NCI-H524 treated with DMSO at 0.1 percent for 48 hours (cell line): ENCODE measurements around the gene C20orf141.
"Not testable (repeated sequence)": the region's sequence is repeated elsewhere in the genome, so short reads cannot be mapped to it uniquely, and the experiment has no call there.

ENCODE experiments used
- DNase-seq: peaks from one replicate; lab custom pipeline; 2025; lab: John Stamatoyannopoulos, UW

The C20orf141 gene

GRCh38 chr20:2799688-2800520 is 14.9 kb upstream of the C20orf141 start:
- DNase-seq: no peak

GRCh38 chr20:2800521-2801285 is 14.1 kb upstream of the C20orf141 start, which contains the start of gene CPXM1:
Gene CPXM1, minus strand, starts transcription at chr20:2800627. Its CDS starts 55 bp downstream, at chr20:2800572.
- no peak for DNase-seq

DNA sequence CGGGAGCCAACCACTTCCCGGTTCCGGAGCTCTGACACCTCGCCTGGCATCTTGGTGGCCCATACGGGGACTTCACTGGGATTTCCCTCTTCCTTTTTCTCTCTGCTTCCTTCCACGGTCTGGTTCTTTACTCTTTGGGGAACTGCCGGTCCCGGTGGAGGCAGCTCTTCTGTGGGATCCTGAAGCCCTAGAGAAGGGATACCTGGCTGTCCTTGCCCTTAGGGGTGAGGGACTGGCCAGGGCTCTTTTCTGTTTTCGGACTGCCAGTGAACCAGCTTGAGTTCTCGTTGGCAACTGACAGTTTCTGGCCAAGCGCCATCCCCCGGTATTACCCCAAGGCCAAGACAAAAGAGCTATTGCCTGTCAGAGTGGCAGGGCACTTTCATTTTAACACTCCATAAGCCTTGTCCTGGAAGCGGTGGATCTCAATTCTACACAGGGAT is 13.5 kb upstream of the C20orf141 start:
- no peak for DNase-seq

DNA sequence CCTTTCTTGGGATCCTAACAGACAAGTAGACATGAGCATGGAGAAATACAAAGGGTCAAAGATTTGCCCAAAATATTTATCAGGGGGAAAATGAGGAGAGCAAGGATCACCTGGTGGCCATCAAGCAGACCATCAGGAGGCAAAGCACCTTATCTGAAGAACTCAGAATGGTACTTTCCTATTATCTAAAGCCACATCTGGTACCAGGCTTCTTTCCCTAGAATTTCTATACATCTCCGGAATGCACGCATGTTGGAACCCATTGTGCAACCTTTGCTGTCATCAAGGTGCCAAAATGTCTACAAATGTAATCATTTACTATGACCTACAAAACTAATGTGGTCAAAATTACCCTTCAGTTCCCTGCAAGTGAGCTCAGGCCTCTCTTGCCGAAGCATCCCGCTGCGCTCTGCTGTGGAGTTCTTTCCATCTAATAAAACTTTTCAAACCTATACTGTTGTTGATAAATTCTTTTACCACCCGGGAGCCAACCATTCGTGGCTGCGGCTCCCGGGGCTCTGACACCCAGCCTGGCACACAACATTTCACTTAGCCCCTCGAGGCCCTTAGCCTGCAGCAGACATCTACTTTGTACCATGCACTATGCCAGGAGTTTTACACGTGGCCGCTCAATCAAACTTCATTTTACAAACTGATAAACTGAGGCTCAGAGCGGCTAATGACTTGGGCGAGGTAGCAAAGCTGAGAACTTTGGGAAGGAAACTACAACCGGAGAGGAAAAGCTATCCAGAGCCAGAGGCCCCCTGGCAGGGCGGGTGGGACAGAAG is 10.6 kb upstream of the C20orf141 start:
- DNase-seq: no peak

DNA sequence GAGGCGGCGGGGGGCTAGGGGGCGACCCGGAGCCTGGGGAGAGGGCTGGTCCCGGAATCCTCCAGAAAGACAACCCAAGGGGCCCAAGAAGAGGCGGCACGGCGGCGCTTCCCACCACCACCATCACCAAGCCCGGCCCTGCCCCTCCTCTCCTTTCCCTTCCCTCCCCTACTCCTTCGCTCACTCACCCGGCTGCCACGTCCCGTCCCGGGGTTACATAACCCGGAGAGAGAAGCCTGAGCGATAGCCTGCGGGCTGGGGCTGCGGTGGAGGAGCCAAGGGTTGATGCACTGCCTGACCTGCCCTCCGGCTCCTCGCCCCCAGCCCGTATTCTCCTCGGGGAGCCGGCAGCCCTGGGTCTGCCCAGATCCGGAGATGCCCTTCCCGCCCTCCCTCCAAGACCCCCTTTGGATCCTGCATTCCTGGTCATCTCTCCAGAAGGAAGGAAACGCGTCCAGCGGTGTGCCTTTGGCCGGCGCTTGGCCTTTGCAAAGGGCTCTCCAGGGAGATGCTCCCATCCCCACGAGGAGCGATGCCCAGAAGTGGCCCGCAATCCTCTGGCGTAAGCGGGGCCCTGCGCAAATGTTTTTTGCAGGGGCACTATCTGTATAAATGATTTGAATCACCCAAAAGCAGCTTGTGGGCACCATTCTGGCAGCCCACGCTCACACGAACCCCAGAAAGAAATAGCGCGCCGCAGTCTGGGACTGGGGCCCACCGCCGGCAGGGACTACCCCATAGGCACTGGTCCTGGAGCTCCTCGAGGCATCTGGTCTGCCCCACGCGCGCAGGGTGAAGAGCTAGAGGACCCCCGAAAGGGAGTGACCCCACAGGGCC is 9.7 kb upstream of the C20orf141 start:
- DNase-seq: no peak

DNA sequence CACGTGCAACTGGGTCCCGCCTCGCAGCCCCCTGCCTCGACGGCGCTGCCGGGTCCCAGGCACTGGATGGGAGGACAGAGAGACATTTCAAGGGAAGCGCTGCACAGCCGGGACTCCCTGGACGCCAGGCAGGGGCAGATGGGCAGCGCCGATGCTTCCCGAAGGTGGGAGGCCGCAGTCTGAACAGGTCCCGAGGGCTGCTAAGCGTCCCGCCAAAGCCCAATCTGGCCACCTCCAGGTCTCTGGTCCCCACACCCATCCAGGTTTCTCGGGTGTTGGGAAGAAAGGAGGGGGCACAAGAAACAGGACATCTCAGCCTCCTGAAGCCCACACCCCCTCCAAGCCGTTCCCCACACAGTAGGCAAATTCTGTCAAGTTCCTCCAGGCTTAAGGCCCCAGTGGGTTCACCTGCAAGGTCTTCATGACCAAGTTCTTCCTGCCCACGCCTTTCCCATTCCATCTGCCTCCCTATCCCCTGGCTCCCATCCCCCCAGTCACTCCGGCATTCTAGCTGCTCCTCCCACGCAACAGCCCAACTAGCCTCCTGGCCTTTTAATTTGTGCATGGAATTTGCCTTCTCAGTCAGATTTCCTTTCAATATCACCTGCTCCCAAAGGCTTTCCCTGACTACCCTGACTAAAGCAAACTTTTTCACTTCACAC is 9.0 kb upstream of the C20orf141 start:
- no peak for DNase-seq

- DNase-seq: no peak
Observed at GRCh38 chr20:2806351-2806701, 8.5 kb upstream of the C20orf141 start.

- DNase-seq: no peak
Observed at GRCh38 chr20:2807019-2807418, 7.8 kb upstream of the C20orf141 start.

GRCh38 chr20:2807929-2808328 is 6.9 kb upstream of the C20orf141 start:
- DNase-seq: not testable (repeated sequence)

DNA sequence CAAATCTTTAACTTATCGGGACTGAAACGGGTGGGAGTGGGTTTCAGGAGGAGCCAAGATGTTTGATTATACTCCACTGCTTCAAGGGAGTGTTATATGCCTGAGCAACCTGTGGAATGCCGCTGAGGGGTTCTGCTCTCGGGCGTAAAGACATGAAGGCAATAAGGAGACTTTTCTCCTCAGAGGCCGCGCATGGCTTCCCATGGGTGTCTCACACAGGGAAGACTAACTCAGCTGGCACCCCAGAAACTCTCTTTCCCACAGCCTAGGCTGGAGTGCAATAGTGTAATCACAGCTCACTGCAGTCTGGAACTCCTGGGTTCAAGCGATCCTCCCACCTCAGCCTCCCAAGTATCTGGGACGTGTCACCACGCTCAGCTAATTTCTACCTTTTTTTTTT is 5.1 kb upstream of the C20orf141 start:
- no peak for DNase-seq

GRCh38 chr20:2812189-2812588 is 2.6 kb upstream of the C20orf141 start:
- DNase-seq: no peak

DNA sequence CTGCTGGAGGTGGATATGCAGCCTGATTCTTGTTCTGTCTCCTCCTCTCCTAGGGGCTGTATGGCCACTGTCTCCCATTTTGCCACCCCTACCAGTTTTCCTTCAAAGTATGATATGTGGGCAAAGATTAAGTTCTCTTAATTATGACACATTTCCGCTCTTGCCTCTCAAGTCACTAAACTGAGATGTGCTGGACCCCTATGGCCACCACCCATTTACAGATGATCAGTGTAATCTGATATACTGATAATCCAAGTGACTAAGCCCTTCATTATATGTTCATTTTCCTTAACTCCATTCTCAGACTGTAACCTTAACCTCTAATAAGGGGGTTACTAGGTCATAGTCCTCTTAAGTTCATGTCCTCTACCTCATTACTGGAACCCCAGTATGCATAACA is 711 bp upstream of the C20orf141 start:
- DNase-seq: peak; percentile 62

GRCh38 chr20:2815242-2815900 is 584 bp downstream of the C20orf141 start:
- no peak for DNase-seq

DNA sequence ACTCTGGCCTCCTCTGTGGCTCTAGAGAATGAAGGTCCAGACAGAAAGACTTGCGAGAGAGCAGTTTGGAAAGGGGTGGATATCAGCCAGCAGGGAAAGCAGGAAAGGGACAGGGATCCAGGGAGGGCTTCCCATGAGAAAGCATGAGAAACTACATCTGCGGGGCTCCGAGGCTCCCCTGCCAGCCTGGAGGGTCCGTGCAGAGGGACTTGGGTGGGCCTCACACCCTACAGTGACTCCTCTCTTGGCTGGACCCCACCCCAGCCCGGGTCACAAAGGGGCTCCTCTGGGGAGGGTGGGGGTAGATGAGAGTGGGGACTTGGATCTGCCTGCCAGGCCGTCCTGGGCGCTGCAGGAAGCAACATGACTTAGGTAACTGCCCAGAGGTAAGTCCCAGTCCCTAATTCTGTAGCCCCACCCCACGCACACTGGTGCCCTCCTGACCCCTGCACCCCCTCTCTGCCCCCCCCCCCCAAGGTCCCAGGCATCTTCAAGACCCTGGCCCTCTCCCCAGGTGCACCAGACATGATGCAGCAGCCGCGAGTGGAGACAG is 1.3 kb downstream of the C20orf141 start, which contains the start of gene TMEM239:
TMEM239 (plus strand) TSS at position 335 of the 553 bp plus-strand sequence; CDS start at position 526, 191 bp downstream.
- no peak for DNase-seq

DNA sequence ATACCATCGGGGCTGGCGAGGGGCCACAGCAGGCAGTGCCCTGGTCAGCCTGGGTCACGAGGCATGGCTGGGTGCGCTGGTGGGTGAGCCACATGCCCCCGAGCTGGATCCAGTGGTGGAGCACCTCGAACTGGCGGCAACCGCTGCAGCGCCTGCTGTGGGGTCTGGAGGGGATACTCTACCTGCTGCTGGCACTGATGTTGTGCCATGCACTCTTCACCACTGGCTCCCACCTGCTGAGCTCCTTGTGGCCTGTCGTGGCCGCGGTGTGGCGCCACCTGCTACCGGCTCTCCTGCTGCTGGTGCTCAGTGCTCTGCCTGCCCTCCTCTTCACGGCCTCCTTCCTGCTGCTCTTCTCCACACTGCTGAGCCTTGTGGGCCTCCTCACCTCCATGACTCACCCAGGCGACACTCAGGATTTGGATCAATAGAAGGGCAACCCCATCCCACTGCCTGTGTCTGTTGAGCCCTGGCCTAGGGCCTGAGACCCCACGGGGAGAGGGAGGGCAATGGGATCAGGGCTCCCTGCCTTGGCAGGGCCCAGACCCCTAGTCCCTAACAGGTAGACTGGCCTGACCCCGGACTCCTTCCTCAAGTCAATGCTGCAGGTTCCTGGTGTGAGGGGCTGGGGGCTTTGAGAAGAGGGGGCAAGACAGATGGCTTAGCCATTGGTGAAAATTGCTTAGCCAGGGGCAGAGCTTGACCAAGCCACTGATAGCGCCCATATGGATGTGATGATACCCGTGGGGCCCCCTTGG is 2.0 kb downstream of the C20orf141 start:
- DNase-seq: no peak

DNA sequence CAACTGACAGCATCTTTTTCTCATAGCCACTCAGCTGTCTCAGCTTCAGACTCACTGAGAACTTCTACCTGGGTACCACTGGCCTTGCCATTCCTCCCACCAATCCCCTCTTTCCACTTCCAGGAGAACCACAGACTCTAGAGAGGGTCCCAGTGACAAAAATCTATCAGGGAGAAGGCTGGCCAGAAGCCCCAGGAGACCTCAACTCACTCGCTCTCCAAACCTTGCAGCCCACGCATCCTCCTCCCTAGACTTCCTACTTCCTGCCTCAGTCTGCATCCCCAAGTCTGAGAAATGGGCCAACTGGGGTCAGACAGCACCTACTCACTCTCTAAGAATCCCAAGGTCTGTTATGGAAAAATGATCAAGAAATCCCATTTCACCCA is 2.5 kb downstream of the C20orf141 start:
- DNase-seq: no peak

GRCh38 chr20:2817891-2818595 is 3.3 kb downstream of the C20orf141 start:
- DNase-seq: no peak

GRCh38 chr20:2820084-2820895 is 5.5 kb downstream of the C20orf141 start:
- no peak for DNase-seq
